Coronary artery (tissue), 2 donors: ENCODE data around the gene DYSF.

Experiments
- DNase-seq: peaks from one replicate; pipeline ENCODE4 v3.0.0-alpha.2; 2017; ENCODE audit warnings: low spot score
- H3K27ac ChIP-seq, 2 donors: fragments of 200-600 bp; sonication (generic); one replicate each; pipeline ENCODE4 v1.5.1; 2016 to 2019
- H3K4me3 ChIP-seq: fragments of 200-600 bp; sonication (generic); 2 replicates; pipeline ENCODE4 v1.5.1; 2016; ENCODE audit warnings: mild to moderate bottlenecking, moderate library complexity
- CTCF ChIP-seq: fragments of 200-600 bp; sonication (generic); IDR thresholded peaks from one replicate; pipeline ENCODE4 v1.5.1; 2019; ENCODE audit warnings: antibody characterized with exemption

Gene DYSF

DNA sequence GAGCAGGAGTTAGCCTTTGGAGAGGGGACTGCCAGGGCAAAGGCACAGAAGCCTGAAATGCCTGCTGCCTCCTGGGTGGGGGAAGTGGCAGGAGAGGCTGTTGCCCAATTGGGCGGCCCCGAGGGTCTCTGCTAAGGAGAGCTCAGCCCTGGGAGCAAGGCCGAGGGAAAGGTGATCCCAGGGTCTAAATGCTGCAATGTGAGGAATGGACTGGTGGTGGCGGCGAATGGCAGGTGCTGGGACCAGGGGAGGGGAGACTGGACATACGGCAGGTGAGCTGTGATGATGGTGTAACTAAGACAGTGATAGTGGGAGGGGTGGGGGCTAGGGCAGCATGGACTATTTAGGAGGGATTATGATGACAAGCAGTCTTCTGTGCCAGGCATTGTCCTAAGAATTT is 104.0 kb downstream of the DYSF start:
- no peak for TF ChIP-seq CTCF
- Histone ChIP-seq H3K4me3 (no peak overlapping the region), H3K27ac (no peak overlapping the region)
- no peak for DNase-seq

GRCh38 chr2:71558300-71559051 is 105.1 kb downstream of the DYSF start:
- no peak for TF ChIP-seq CTCF
- no peak for DNase-seq
- Histone ChIP-seq H3K4me3 (no peak overlapping the region), H3K27ac (no peak overlapping the region)

DNA sequence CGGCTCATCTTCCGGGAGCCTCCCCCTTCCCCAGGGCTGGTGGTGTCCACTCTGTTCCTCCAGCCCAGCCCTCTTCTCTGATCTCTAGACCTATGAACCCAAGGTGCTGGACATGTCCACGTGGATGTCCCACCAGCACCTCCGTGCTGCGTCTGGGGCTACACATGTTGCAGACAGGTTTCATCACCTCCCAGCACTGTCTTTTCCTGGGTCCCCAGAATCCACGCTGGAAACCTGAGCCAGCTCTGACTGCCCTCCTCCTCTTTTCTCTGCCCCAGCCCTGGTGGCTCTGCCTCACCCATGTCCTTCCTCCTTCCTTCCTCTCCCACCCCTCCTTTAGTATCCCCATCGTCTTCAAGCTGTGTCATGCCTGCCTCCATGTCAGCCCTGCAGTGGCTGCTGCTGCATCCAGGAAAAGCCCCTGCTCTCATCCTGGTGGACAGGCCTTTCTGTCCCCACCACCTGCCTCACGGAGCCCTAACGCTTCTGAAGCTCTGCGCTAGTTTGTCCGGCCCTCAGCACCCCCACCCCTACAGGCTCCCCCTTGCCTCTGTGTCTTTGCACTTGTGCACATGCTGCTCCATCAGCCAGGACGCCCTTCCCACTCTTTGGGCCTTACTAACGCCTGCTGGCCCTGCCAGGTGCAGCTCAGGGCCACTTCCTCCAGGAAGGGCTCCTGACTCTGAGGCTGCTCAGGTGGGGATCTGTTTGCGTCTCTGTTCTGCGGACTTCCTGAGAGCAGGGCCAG is 105.9 kb downstream of the DYSF start:
- no peak for TF ChIP-seq CTCF
- no peak overlapping the region for H3K4me3 ChIP-seq
- no peak for DNase-seq
- no peak overlapping the region for H3K27ac ChIP-seq

- no peak for DNase-seq
- Histone ChIP-seq H3K4me3 (no peak overlapping the region), H3K27ac (no peak overlapping the region)
- no peak for TF ChIP-seq CTCF
Measured at GRCh38 chr2:71559828-71560637, 106.7 kb downstream of the DYSF start.

GRCh38 chr2:71560638-71561011 is 107.3 kb downstream of the DYSF start:
- no peak for DNase-seq

More at GRCh38 chr2:71560638-71561011, 107.3 kb downstream of the DYSF start:
- no peak overlapping the region for H3K4me3 ChIP-seq
- no peak for TF ChIP-seq CTCF
- H3K27ac ChIP-seq = no peak overlapping the region
